H9 (cell line): ENCODE data around the gene LINC01488. TPM values are rescaled to one million over a fixed set of nuclear protein-coding genes. Genes with fewer than 3 reads are reported as not detected.
A peak's percentile ranks its signal among the peaks of the same experiment; 100 is the strongest.

Experiments used
- DNase-seq: peaks from one replicate; pipeline ENCODE4 v3.0.0-alpha.2; 2017
- H2AFZ ChIP-seq: one replicate; pipeline ENCODE4 v1.6.1; 2013; ENCODE audit warnings: mild to moderate bottlenecking, low read length, control low read depth, moderate library complexity
- H2AK5ac ChIP-seq: 2 replicates; pipeline ENCODE4 v1.6.1; 2013; ENCODE audit warnings: low read length, control low read depth, mixed read lengths; ENCODE audit not compliant: insufficient read length
- H2BK120ac ChIP-seq: one replicate; pipeline ENCODE4 v1.6.1; 2013; ENCODE audit warnings: low read depth, mild to moderate bottlenecking, low read length, control low read depth, inconsistent platforms; ENCODE audit not compliant: poor library complexity, severe bottlenecking
- H2BK12ac ChIP-seq: 2 replicates; pipeline ENCODE4 v1.6.1; 2013; ENCODE audit warnings: low read length, control low read depth, mixed read lengths, low read depth; ENCODE audit not compliant: insufficient read length
- H2BK15ac ChIP-seq: 2 replicates; pipeline ENCODE4 v1.6.1; 2013; ENCODE audit warnings: low read depth, low read length, control low read depth
- H2BK20ac ChIP-seq: one replicate; pipeline ENCODE4 v1.6.1; 2013; ENCODE audit warnings: low read depth, mild to moderate bottlenecking, low read length, control low read depth, inconsistent platforms; ENCODE audit not compliant: poor library complexity, severe bottlenecking
- H2BK5ac ChIP-seq: 2 replicates; pipeline ENCODE4 v1.6.1; 2013; ENCODE audit warnings: low read length, control low read depth, mixed read lengths; ENCODE audit not compliant: insufficient read length
- H3K14ac ChIP-seq: 2 replicates; pipeline ENCODE4 v1.6.1; 2013; ENCODE audit warnings: low read length, control low read depth; ENCODE audit not compliant: insufficient read depth
- H3K18ac ChIP-seq: 2 replicates; pipeline ENCODE4 v1.6.1; 2013; ENCODE audit warnings: low read depth, mild to moderate bottlenecking, mixed read lengths, low read length, control low read depth; ENCODE audit not compliant: insufficient read length
- H3K23ac ChIP-seq: 2 replicates; pipeline ENCODE4 v1.6.1; 2013; ENCODE audit warnings: low read length, control low read depth, mixed read lengths, low read depth; ENCODE audit not compliant: insufficient read length
- H3K23me2 ChIP-seq: 2 replicates; pipeline ENCODE4 v1.6.1; 2013; ENCODE audit warnings: low read depth, mild to moderate bottlenecking, mixed read lengths, low read length, control low read depth; ENCODE audit not compliant: insufficient read length, poor library complexity, severe bottlenecking
- H3K27ac ChIP-seq: 2 replicates; pipeline ENCODE4 v1.5.1; 2013; ENCODE audit warnings: low read length, control low read depth, mixed read lengths, low read depth; ENCODE audit not compliant: insufficient read length
- H3K27me3 ChIP-seq: 2 replicates; pipeline ENCODE4 v1.6.1; 2013; ENCODE audit warnings: low read length, control low read depth, inconsistent platforms; ENCODE audit not compliant: insufficient read depth
- H3K4ac ChIP-seq: 2 replicates; pipeline ENCODE4 v1.6.1; 2013; ENCODE audit warnings: low read depth, mild to moderate bottlenecking, control low read depth, inconsistent platforms, low read length, moderate library complexity
- H3K4me1 ChIP-seq: 2 replicates; pipeline ENCODE4 v1.6.1; 2013; ENCODE audit warnings: low read length, control low read depth, inconsistent platforms; ENCODE audit not compliant: insufficient read depth
- H3K4me2 ChIP-seq: 2 replicates; pipeline ENCODE4 v1.6.1; 2013; ENCODE audit warnings: low read length, control low read depth, mixed read lengths; ENCODE audit not compliant: insufficient read length, insufficient read depth
- H3K56ac ChIP-seq: 2 replicates; pipeline ENCODE4 v1.6.1; 2013; ENCODE audit warnings: low read depth, mild to moderate bottlenecking, mixed read lengths, low read length, control low read depth; ENCODE audit not compliant: insufficient read length
- H3K79me1 ChIP-seq: 2 replicates; pipeline ENCODE4 v1.6.1; 2013; ENCODE audit warnings: low read depth, mild to moderate bottlenecking, moderate library complexity, low read length, control low read depth, inconsistent platforms; ENCODE audit not compliant: insufficient read depth, poor library complexity, severe bottlenecking
- H3K79me2 ChIP-seq: 2 replicates; pipeline ENCODE4 v1.6.1; 2013; ENCODE audit warnings: low read length, control low read depth, inconsistent platforms; ENCODE audit not compliant: insufficient read depth
- H3K9ac ChIP-seq: 2 replicates; pipeline ENCODE4 v1.6.1; 2013; ENCODE audit warnings: low read length, control low read depth, mixed read lengths; ENCODE audit not compliant: insufficient read length; ENCODE audit errors: extremely low read depth
- H3K9me3 ChIP-seq: one replicate; pipeline ENCODE4 v1.6.1; 2013; ENCODE audit warnings: low read depth, low read length, inconsistent platforms; ENCODE audit not compliant: control insufficient read depth
- H3T11ph ChIP-seq: one replicate; pipeline ENCODE4 v1.6.1; 2013; ENCODE audit warnings: mild to moderate bottlenecking, low read length, control low read depth, inconsistent platforms
- H4K20me1 ChIP-seq: one replicate; pipeline ENCODE4 v1.6.1; 2013; ENCODE audit not compliant: control insufficient read depth, insufficient read length, insufficient read depth
- H4K5ac ChIP-seq: 2 replicates; pipeline ENCODE4 v1.6.1; 2013; ENCODE audit warnings: low read depth, mild to moderate bottlenecking, mixed read lengths, low read length, control low read depth; ENCODE audit not compliant: insufficient read length
- H4K8ac ChIP-seq: replicated peaks from 2 replicates; pipeline ENCODE4 v1.6.1; 2013; ENCODE audit warnings: low read length, control low read depth, mixed read lengths, low read depth; ENCODE audit not compliant: insufficient read length
- H4K91ac ChIP-seq: 2 replicates; pipeline ENCODE4 v1.6.1; 2013; ENCODE audit warnings: low read depth, mild to moderate bottlenecking, moderate library complexity, mixed read lengths, low read length, control low read depth; ENCODE audit not compliant: insufficient read length
- H3K27ac Mint-ChIP-seq, 3 experiments: 2 replicates in 2 of 3; 3 replicates in 1 of 3; pipeline ENCODE4 v1.8.0; 2020 to 2021; ENCODE audit warnings: mixed read lengths in 3 of 3, mild to moderate bottlenecking in 1 of 3, moderate library complexity in 1 of 3
- H3K27me3 Mint-ChIP-seq: 2 replicates; pipeline ENCODE4 v1.8.0; 2021; ENCODE audit warnings: low read depth, mild to moderate bottlenecking, moderate library complexity, mixed read lengths
- H3K36me3 Mint-ChIP-seq, 3 experiments: 2 replicates in 2 of 3; 3 replicates in 1 of 3; pipeline ENCODE4 v1.8.0; 2020 to 2021; ENCODE audit warnings: low read depth in 3 of 3, mixed read lengths in 3 of 3; ENCODE audit not compliant: insufficient read depth in 1 of 3
- H3K4me1 Mint-ChIP-seq, 2 experiments: 2 replicates each; pipeline ENCODE4 v1.8.0; 2020; ENCODE audit warnings: mixed read lengths in 2 of 2
- H3K4me3 Mint-ChIP-seq, 2 experiments: 2 replicates in 1 of 2; 3 replicates in 1 of 2; pipeline ENCODE4 v1.8.0; 2020 to 2021; ENCODE audit warnings: mild to moderate bottlenecking in 2 of 2, mixed read lengths in 2 of 2, moderate library complexity in 1 of 2
- H3K9me3 Mint-ChIP-seq, 2 experiments: 2 replicates in 1 of 2; 3 replicates in 1 of 2; pipeline ENCODE4 v1.8.0; 2020; ENCODE audit warnings: mild to moderate bottlenecking in 2 of 2, mixed read lengths in 2 of 2, moderate library complexity in 1 of 2
- CTCF ChIP-seq: fragments of 200-600 bp; sonication (generic); conservative IDR thresholded peaks from 3 replicates; pipeline ENCODE4 v1.8.0; 2021; ENCODE audit warnings: antibody characterized with exemption, mild to moderate bottlenecking
- WGBS: extraction: QIAGEN DNeasy Blood & Tissue Kit; methylation state at CpG from one replicate; pipeline ENCODE4 v1.1.7; 2013; ENCODE audit warnings: missing lambda C conversion rate, low lambda C conversion rate, mixed read lengths; ENCODE audit not compliant: insufficient read length; ENCODE audit errors: extremely low coverage; 5-methylcytosine and 5-hydroxymethylcytosine counted together
- total RNA-seq: library from RNA; stranded (reverse); gene quantifications from 2 replicates; pipeline ENCODE4 v1.2.1, GENCODE V29; 2021

The LINC01488 gene
- total RNA-seq, 1 experiment from 2014 or later: not detected

- H3K9me3 Mint-ChIP-seq: no peaks in the 10 kb centered on the region; a peak in 2 of 5 replicates
- peak overlapping the region; percentile 43; the same call in 1 of the 2 replicates for H3K14ac ChIP-seq
- H3K4me3 Mint-ChIP-seq: no peak overlapping the region
- H3K18ac ChIP-seq: no peak overlapping the region
- no peak overlapping the region for H4K91ac ChIP-seq
- no peak overlapping the region for H3K9ac ChIP-seq
- no peaks in the 10 kb centered on the region for H3K23me2 ChIP-seq
- H3K56ac ChIP-seq: no peak overlapping the region
- no peak overlapping the region; a peak in 1 of 7 replicates for H3K27ac Mint-ChIP-seq
- H4K20me1 ChIP-seq: no peaks in the 10 kb centered on the region
- H3K36me3 Mint-ChIP-seq: no peaks in the 10 kb centered on the region
- H2BK12ac ChIP-seq: no peak overlapping the region
- H2BK120ac ChIP-seq: no peak overlapping the region
- H3K79me2 ChIP-seq: no peaks in the 10 kb centered on the region
- no peak overlapping the region for H3K23ac ChIP-seq
- H3K79me1 ChIP-seq: no peaks in the 10 kb centered on the region
- TF ChIP-seq CTCF: no peak
- H3K4me2 ChIP-seq: no peak overlapping the region
- no peak overlapping the region for H2BK15ac ChIP-seq
- H3K27me3 ChIP-seq: no peaks in the 10 kb centered on the region
- DNase-seq: no peak
- H3K27me3 Mint-ChIP-seq: peaks cover 20% of the 10 kb centered on the region
- no peak overlapping the region for H2BK20ac ChIP-seq
- no CpG with 5 or more reads among the region's 23 CpGs for WGBS
- no peaks in the 10 kb centered on the region for H3K9me3 ChIP-seq
- no peak overlapping the region for H3K27ac ChIP-seq
- peaks cover 19 to 29% of the 10 kb centered on the region in 2 experiments for H3K4me1 Mint-ChIP-seq
- H3K4me1 ChIP-seq: no peaks in the 10 kb centered on the region
- no peak overlapping the region for H4K8ac ChIP-seq
- H2BK5ac ChIP-seq: no peak overlapping the region
- no peak overlapping the region for H3K4ac ChIP-seq
- no peak overlapping the region for H3T11ph ChIP-seq
- H2AFZ ChIP-seq: no peak overlapping the region
- no peak overlapping the region for H4K5ac ChIP-seq
- no peak overlapping the region for H2AK5ac ChIP-seq
These were observed 52.1 kb downstream of the LINC01488 start for GRCh38 chr11:69533296-69534165.
